Stimulated activated CD8-positive, alpha-beta memory T cell treated with anti-CD3 and anti-CD28 coated beads, Interleukin-2, amount 100 ng/mL, for 48 hours (primary cell): Measurements from ENCODE around the gene DIS3L2.
"Not testable (repeated sequence)": the region's sequence is repeated elsewhere in the genome, so short reads cannot be mapped to it uniquely, and the experiment has no call there.

Source experiments
- DNase-seq, 2 donors: peaks; one replicate each; pipeline ENCODE4 v3.0.0-alpha.2; 2020; ENCODE audit warnings: low read depth in 2 of 2

DIS3L2 gene

GRCh38 chr2:232008907-232009638 is 47.6 kb downstream of the DIS3L2 start:
- no peak for DNase-seq

- no peak for DNase-seq
These were observed 48.2 kb downstream of the DIS3L2 start for GRCh38 chr2:232009639-232010274.

GRCh38 chr2:232013701-232014353 is 52.3 kb downstream of the DIS3L2 start:
- no peak for DNase-seq

DNA sequence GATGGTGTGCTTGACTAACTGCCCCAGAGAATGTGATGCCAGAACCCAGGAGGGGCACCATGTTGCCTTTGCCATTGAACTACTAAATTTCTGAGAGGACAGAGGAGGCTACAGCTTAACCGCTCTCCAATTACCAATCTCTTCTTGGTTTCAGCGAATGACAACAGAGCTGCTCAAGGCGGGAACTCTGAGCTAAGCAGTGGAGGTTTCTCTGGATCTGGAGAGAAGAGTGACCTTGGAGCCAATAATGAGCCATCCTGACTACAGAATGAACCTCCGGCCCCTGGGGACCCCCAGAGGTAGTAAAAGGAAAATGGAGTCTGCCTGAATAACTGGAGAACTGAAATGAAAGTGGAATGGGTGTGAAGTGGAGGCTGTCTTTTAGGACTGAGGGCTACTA is 53.2 kb downstream of the DIS3L2 start:
- no peak for DNase-seq

DNA sequence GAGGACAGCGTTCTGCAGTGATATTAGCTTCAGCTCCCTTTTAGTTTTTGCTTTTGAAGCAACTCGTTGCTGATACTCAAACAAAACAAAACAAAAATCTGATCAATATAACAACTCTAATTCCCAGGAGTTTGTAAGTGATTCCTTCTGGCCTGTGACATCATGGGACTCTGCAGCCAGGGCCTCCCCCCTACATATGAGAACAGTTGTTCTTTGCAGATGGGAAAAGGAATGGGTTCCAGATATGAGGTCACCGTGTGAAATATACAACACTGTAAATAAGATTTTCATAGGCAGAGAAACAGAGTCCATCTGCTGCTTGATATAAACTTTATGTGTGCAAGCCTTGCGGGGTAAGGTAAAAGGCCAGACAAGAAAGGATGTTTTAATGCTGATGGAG is 56.7 kb downstream of the DIS3L2 start:
- DNase-seq = no peak

GRCh38 chr2:232022718-232023117 is 61.2 kb downstream of the DIS3L2 start:
- no peak for DNase-seq

GRCh38 chr2:232023426-232023825 is 61.9 kb downstream of the DIS3L2 start:
- no peak for DNase-seq

DNA sequence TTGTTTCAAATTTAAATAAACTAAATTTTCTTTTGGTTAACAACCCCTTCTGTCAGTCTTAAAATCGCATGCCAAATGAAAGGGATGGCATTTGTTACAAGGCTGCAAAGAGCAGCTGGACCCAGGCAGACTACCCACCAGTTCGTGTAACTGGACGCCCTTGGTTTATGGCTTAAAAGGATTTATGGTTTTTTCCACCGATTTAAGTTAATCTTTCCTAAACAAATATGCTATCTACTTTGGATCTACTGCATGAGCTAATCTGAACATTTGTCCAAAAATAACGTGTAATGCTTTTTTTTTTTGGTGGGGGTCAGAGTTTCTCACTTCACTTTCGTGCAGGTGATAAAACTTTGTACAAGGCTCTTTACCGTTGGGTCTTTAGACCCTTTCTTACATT is 62.9 kb downstream of the DIS3L2 start:
- DNase-seq = no peak

DNA sequence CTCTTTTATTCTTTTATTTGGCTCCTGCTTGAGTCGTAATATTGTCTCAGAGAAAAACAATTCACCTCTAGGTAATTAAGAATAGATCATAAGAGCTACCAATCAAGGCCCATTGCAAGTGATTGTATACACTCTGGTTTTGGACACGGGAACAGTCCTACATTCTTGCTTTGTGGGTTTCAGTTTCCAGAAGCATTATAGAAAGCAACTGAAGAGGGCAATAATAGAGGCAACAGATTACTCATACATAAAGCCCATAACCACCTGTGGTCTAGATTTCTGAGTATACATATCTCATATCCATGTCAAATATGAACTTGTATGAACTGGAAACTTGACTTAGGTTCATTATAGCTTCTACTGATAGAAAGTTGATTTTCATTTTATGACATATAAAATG is 65.4 kb downstream of the DIS3L2 start:
- no peak for DNase-seq

DNA sequence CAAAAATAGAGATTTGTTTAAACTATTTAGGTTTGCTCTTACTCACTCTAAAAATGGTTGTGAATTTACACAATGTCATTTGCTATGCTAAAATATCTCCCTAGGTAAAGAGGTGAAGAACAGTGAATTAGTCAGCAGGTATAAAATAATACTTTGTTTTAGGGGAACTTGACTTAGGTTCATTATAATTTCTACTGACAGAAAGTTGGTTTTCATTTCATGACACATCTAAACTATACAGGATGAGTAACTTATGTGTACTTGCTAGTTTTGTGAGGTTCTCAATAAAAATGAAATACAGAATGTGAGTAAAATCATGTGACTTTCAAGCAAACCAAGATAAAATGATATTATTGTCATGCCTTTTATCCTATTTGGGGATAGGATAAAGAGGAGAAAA is 66.0 kb downstream of the DIS3L2 start:
- DNase-seq = no peak

DNA sequence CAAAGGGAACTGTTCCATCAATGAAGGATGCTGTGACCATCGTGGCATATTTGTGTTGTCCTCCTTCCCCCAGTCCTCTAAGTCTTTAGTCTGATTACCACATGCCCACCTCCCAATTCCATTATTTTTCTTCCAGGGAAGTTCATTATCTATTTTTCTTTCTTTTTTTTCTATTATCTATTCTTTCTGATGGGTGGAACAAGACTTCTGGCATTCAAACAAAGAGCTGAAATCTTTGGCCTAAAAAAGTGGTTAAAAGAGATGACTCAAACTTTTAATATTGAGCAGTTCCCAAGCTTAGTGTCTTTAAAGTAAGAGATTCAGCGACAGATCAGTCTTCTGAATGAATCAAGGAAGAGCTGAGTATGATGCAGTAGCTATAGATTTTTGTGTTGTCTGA is 66.6 kb downstream of the DIS3L2 start:
- DNase-seq = no peak

GRCh38 chr2:232028631-232029030 is 67.1 kb downstream of the DIS3L2 start:
- no peak for DNase-seq

- no peak for DNase-seq
These were observed 67.8 kb downstream of the DIS3L2 start for GRCh38 chr2:232029346-232029745.

DNA sequence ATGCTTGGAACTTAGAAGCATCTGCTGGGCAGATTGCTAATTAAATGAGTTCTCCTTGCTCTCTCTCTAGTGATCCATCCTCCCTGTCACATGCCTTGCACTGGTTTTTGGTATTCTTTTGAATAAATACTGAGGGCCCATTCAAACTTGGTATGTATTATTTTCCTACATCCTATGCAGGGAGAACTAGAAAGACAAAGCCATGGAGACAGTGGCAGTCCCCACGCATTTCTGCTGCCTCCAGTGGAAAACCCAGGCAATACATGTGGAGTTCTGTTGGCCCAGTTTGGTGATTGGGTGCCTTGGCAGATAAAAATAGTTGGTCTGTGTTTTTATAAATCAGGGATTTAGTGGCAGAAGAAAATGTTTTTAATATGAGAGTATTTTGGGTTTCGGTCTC is 68.7 kb downstream of the DIS3L2 start:
- DNase-seq = no peak

GRCh38 chr2:232035292-232035691 is 73.8 kb downstream of the DIS3L2 start:
- not testable (repeated sequence) for DNase-seq

DNA sequence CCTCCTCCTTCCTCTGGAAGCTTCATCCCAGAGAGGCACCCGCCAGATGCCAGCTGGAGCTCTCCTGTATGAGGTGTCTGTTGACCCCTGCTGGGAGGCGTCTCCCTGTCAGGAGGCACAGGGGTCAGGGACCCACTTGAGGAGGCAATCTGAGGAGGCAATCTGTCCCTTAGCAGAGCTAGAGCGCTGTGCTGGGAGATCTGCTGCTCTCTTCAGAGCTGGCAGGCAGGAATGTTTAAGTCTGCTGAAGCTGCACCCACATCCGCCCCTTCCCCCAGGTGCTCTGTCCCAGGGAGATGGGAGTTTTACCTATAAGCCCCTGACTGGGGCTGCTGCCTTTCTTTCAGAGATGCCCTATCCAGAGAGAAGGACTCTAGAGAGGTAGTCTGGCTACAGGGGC is 75.4 kb downstream of the DIS3L2 start:
- DNase-seq = not testable (repeated sequence)

- no peak for DNase-seq
These were observed 76.9 kb downstream of the DIS3L2 start for GRCh38 chr2:232038251-232038880.

DNA sequence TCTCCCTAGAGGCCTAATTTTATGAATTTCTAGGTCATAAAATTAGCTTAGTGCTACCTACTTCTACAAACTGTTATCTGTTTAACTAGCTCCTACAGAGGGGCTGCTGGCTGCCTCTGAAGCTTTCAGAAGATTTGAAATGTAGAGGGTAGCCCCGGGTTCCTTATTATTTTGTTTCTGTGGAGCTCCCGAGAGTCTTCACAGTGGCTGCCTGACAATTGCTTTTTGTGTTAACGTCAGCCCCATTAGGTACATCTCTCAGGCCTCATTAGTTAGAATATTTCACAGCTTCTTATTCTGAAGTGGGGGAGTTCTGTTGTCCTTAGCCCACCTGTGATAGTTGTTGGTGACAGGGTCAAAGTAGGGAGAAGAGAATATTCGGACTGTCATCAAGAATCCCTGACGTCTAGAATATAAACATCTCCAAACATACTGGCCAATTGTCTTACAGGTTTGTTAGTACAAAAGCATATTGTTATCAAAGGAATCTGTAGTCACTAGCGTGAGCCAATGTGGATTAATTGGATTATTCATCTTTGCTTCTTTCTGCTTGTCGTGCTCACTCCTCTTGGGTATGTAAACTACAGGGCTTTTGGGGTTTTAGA is 77.5 kb downstream of the DIS3L2 start:
- DNase-seq = no peak

- DNase-seq = no peak
These were observed 81.5 kb downstream of the DIS3L2 start for GRCh38 chr2:232042911-232043574.

DNA sequence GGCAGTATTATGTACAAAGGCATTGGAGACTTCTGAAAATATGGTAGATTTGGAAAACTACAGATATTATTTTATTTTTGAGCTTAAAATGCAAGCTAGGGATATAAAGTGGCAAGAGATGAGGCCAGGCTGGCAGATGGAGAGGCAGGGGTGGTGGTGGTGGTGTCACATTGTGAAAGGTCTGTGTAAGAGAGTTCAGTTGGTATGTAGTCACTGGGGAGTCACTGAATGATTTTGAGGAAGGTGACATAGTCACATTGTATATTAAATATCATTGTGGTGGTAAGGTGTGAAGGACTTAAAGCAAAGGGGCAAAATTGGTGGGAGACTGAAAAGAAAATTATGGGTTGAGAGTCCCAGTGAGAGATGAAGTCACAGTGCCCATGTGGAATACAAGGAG is 82.5 kb downstream of the DIS3L2 start:
- no peak for DNase-seq

GRCh38 chr2:232049350-232049749 is 87.8 kb downstream of the DIS3L2 start:
- DNase-seq = no peak

DNA sequence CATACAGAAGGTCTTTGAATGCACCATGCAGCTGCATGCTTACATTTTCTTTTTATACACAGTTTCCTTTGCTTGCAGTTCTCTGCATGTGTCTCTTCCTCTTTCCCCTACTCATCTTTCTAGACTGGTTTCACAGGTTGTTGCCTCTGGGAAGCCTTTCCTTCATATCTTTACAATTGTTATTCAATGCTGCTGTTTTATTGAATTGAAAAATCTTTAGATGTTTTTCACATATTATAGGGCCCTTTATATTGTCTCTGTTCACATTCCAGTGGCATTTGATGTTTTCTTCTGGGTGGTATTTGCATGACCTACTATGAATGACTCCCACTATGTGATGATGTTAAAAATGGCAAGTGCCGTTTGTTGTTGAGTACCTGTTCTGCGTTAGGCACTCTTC is 91.1 kb downstream of the DIS3L2 start:
- DNase-seq = no peak
